ENCODE results near the gene POLK. TPM values are rescaled to one million over a fixed set of nuclear protein-coding genes. Genes with fewer than 3 reads are reported as not detected.
A peak's percentile ranks its signal among the peaks of the same experiment; 100 is the strongest.

POLK gene
- total and polyA plus RNA-seq, 2 of the 8 experiments (the other 6 are each of a cell fraction or from before 2014, with no cell fraction given), result 2.0 to 9.0 TPM

- peaks cover 0 to 26% of the 10 kb centered on the region in 2 experiments; a peak in 2 of 4 replicates for H3K79me2 ChIP-seq (ENCODE audit: control insufficient read depth in 1 of 2, insufficient read depth in 2 of 2, low read length in 2 of 2)
- no peak overlapping the region for H2AK5ac ChIP-seq (ENCODE audit: low read depth, low read length)
- H4K5ac ChIP-seq (ENCODE audit: insufficient read length, low read depth, low read length), result no peak overlapping the region
- H3K18ac ChIP-seq (ENCODE audit: extremely low read depth, low read length), result no peak overlapping the region
- no peaks in the 10 kb centered on the region for H3K36me3 ChIP-seq (ENCODE audit: control insufficient read depth in 2 of 4, insufficient read depth in 4 of 4, low read length in 3 of 4)
- no peak overlapping the region for H3K4me2 ChIP-seq (ENCODE audit: insufficient read depth in 1 of 2, low read depth in 2 of 2, low read length in 2 of 2)
- ChIA-PET POLR2A (ENCODE audit: partially characterized antibody) (no interaction called here), CTCF (ENCODE audit: partially characterized antibody) (no interaction called here)
- H2BK20ac ChIP-seq (ENCODE audit: low read length), result no peak overlapping the region
- no peak overlapping the region for H3K27ac ChIP-seq (ENCODE audit: low read depth, low read length)
- H4K20me1 ChIP-seq (replicated peaks in 1 of 2; ENCODE audit: control insufficient read depth in 1 of 2, insufficient read depth in 2 of 2, low read length in 2 of 2), result no peaks in the 10 kb centered on the region
- DNase-seq (ENCODE audit: low read depth in 1 of 2, low spot score in 2 of 2) (no peak), FAIRE-seq (no peak)
- no peak overlapping the region for H2BK5ac ChIP-seq (ENCODE audit: low read depth, low read length)
- peaks cover 7% of the 10 kb centered on the region for H3K79me1 ChIP-seq (ENCODE audit: low read depth, low read length)
- H3K4ac ChIP-seq (replicated peaks; ENCODE audit: insufficient read length, low read depth, low read length), result no peak overlapping the region
- H3K27me3 ChIP-seq (replicated peaks in 1 of 4; ENCODE audit: control insufficient read depth in 3 of 4, extremely low read depth in 1 of 4, insufficient read depth in 3 of 4, low read length in 3 of 4), result no peaks in the 10 kb centered on the region
- H2BK120ac ChIP-seq (replicated peaks; ENCODE audit: low read depth, low read length), result no peak overlapping the region
- H2BK15ac ChIP-seq (ENCODE audit: low read length), result no peak overlapping the region
- no peak overlapping the region for H3K4me3 ChIP-seq (ENCODE audit: extremely low read depth in 1 of 4, insufficient read depth in 2 of 4, low read depth in 3 of 4, low read length in 4 of 4)
- no peak overlapping the region for H4K91ac ChIP-seq (replicated peaks; ENCODE audit: insufficient read length, low read length)
- H3K9ac ChIP-seq (replicated peaks in 1 of 4; ENCODE audit: extremely low read depth in 1 of 4, low read depth in 3 of 4, low read length in 3 of 4), result no peak overlapping the region
- H3K56ac ChIP-seq (replicated peaks; ENCODE audit: insufficient read length, low read depth, low read length), result no peak overlapping the region
- H3K14ac ChIP-seq (ENCODE audit: insufficient read length), result no peak overlapping the region
- no peak overlapping the region for H4K8ac ChIP-seq (ENCODE audit: extremely low read depth, insufficient read depth, low read length)
- H2BK12ac ChIP-seq (ENCODE audit: low read depth, low read length), result no peak overlapping the region
- no peaks in the 10 kb centered on the region; a peak in 1 of 7 replicates for H3K4me1 ChIP-seq (replicated peaks in 1 of 4; ENCODE audit: control insufficient read depth in 3 of 4, insufficient read depth in 4 of 4, low read length in 3 of 4)
- TF ChIP-seq HDAC2 (IDR thresholded peaks at IDR 0.05; ENCODE audit: borderline replicate concordance in 1 of 2, low read depth in 2 of 2, low read length in 2 of 2) (no peak), CEBPB (IDR thresholded peaks at IDR 0.05; ENCODE audit: low read depth, low read length) (0 out of 2 replicates have a peak, but pooled peaks have one; percentile 27), BCL11A (IDR thresholded peaks at IDR 0.05; ENCODE audit: low read depth in 2 of 2, low read length in 2 of 2) (no peak)
- peaks cover 3 to 7% of the 10 kb centered on the region in 2 experiments; a peak in 2 of 4 replicates for H3K9me3 ChIP-seq (ENCODE audit: insufficient read depth in 2 of 2, low read depth in 1 of 2, low read length in 1 of 2)
- H3K23me2 ChIP-seq (ENCODE audit: low read depth, low read length), result no peaks in the 10 kb centered on the region
- H3K23ac ChIP-seq (ENCODE audit: insufficient read length), result no peak overlapping the region
- no peak overlapping the region for H2AFZ ChIP-seq (ENCODE audit: low read length)
- WGBS, 2 experiments (ENCODE audit: extremely low coverage in 1 of 2, insufficient coverage in 1 of 2, insufficient read length in 1 of 2, insufficient replicate concordance in 2 of 2, low coverage in 1 of 2, low lambda C conversion rate in 2 of 2, missing lambda C conversion rate in 1 of 2), result 89% methylated on average over 1 of the region's 1 CpG; no CpG with 5 or more reads in 1 of the 2 experiments
Measured at GRCh38 chr5:75522542-75522941, 10.9 kb downstream of the POLK start.
